ENCODE measurements around the gene NCAPG2. TPM values are rescaled to one million over a fixed set of nuclear protein-coding genes. Genes with fewer than 3 reads are reported as not detected.

Gene NCAPG2
- total RNA-seq, 1 experiment from 2014 or later: 27.4 TPM

- BruUV-seq (replicated peaks): no TSS peak
- ChIA-PET CTCF (no interaction called here), POLR2A (no interaction called here)
- Mint-ChIP-seq H3K27me3 (ENCODE audit: insufficient read depth, unreplicated experiment) (no peaks in the 10 kb centered on the region), H3K4me3 (ENCODE audit: unreplicated experiment) (no peak overlapping the region), H3K27ac (ENCODE audit: low read depth, unreplicated experiment) (no peak overlapping the region), H3K4me1 (ENCODE audit: insufficient read depth, unreplicated experiment) (no peaks in the 10 kb centered on the region), H3K36me3 (ENCODE audit: insufficient read depth, unreplicated experiment) (peaks cover 13% of the 10 kb centered on the region), H3K9me3 (ENCODE audit: unreplicated experiment) (no peaks in the 10 kb centered on the region)
- TF ChIP-seq CTCF (IDR thresholded peaks at IDR 0.05; ENCODE audit: unreplicated experiment): no peak
- intact Hi-C loops (cut with micrococcal nuclease): no loop called here
- DNase-seq (ENCODE audit: unreplicated experiment): no peak
Observed at GRCh38 chr7:158606671-158607424, 97.8 kb downstream of the NCAPG2 start.

DNA sequence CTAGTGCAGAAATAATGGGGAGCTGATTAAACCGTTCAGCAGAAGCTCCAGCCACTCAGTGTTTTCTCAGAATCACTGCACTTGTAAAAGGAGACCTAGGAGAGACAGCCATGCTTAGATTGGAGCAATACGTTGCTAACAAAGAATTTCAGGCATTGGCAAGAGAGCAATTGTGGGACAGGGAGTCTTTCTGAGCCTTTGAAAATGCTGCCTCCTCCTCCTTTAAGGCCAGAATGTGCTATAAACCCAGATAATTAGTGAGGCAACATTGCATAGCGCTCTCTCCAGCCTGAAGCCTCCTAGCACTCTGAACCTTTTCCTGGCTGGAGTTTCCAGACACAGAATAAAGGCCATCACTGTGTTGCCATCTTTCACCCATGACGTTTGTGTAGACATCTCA, 98.5 kb downstream of the NCAPG2 start:
- no peak overlapping the region for H3K4me3 Mint-ChIP-seq (ENCODE audit: unreplicated experiment)
- H3K27ac Mint-ChIP-seq (ENCODE audit: low read depth, unreplicated experiment): no peak overlapping the region
- BruUV-seq (replicated peaks): no TSS peak
- H3K27me3 Mint-ChIP-seq (ENCODE audit: insufficient read depth, unreplicated experiment): no peaks in the 10 kb centered on the region
- intact Hi-C loops (cut with micrococcal nuclease): no loop called here
- H3K9me3 Mint-ChIP-seq (ENCODE audit: unreplicated experiment): no peaks in the 10 kb centered on the region
- ChIA-PET POLR2A (no interaction called here), CTCF (no interaction called here)
- H3K4me1 Mint-ChIP-seq (ENCODE audit: insufficient read depth, unreplicated experiment): no peaks in the 10 kb centered on the region
- no peak for TF ChIP-seq CTCF (IDR thresholded peaks at IDR 0.05; ENCODE audit: unreplicated experiment)
- H3K36me3 Mint-ChIP-seq (ENCODE audit: insufficient read depth, unreplicated experiment): peaks cover 13% of the 10 kb centered on the region
- DNase-seq (ENCODE audit: unreplicated experiment): no peak

- POLR2A ChIA-PET: no interaction called here
- intact Hi-C loops (cut with micrococcal nuclease): no loop called here
- BruUV-seq (replicated peaks): no TSS peak
- Mint-ChIP-seq H3K9me3 (ENCODE audit: unreplicated experiment) (no peaks in the 10 kb centered on the region), H3K4me3 (ENCODE audit: unreplicated experiment) (no peak overlapping the region), H3K27ac (ENCODE audit: low read depth, unreplicated experiment) (no peak overlapping the region), H3K36me3 (ENCODE audit: insufficient read depth, unreplicated experiment) (peaks cover 19% of the 10 kb centered on the region), H3K27me3 (ENCODE audit: insufficient read depth, unreplicated experiment) (no peaks in the 10 kb centered on the region), H3K4me1 (ENCODE audit: insufficient read depth, unreplicated experiment) (no peaks in the 10 kb centered on the region)
- DNase-seq (ENCODE audit: unreplicated experiment): no peak
- no peak for TF ChIP-seq CTCF (IDR thresholded peaks at IDR 0.05; ENCODE audit: unreplicated experiment)
- CTCF ChIA-PET: no interaction called here
Observed at GRCh38 chr7:158603773-158604755, 100.5 kb downstream of the NCAPG2 start.

Data from MCF 10A (cell line).